Measurements from ENCODE around the gene PSRC1. TPM values are rescaled to one million over a fixed set of nuclear protein-coding genes. Genes with fewer than 3 reads are reported as not detected.

PSRC1 gene
- total RNA-seq, 1 experiment from 2014 or later, result 68.4 TPM

DNA sequence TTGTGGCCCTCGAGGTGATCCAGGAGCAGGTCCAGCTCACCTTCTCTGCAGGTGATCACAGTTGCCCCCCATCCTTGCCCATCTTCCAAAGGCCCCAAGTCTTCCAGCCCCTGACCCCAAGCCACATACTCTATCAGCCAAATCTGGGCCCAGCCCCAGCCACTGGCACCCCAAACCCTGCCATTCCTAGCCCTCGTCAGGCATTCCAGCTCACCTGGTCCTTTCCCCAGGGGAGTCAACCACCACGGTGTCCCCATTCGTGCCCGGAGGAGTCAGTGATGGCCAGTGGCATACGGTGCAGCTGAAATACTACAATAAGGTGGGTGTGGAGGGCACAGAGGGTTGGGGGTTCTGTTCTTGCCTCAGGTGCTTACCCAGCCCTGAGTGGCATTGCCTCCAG lies 21.4 kb downstream of the PSRC1 start (continued):
- TF ChIP-seq ESRRA (CRISPR knock-in tag; IDR thresholded peaks at IDR 0.05; ENCODE audit: borderline replicate concordance) (no peak), FOXJ3 (CRISPR knock-in tag; IDR thresholded peaks at IDR 0.05; ENCODE audit: borderline replicate concordance) (no peak), USF2 (CRISPR knock-in tag; IDR thresholded peaks at IDR 0.05) (no peak), ZNF425 (CRISPR knock-in tag; conservative IDR thresholded peaks at IDR 0.05) (no peak), GABPB1 (CRISPR knock-in tag; IDR thresholded peaks at IDR 0.05) (no peak), NR2C2 (CRISPR knock-in tag; IDR thresholded peaks at IDR 0.05) (no peak), FOXK1 (CRISPR knock-in tag; IDR thresholded peaks at IDR 0.05) (no peak)

DNA sequence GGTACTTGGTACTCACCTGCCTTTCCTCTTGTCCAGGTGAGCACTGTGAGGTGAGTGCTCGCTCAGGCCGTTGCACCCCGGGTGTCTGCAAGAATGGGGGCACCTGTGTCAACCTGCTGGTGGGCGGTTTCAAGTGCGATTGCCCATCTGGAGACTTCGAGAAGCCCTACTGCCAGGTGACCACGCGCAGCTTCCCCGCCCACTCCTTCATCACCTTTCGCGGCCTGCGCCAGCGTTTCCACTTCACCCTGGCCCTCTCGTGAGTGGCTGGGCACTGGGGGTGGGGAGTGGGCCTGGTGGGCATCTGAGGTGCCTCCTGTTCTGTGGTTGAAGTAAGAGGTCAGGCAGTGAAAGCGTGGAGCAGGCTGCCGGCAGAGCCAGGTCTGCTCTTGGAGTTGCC lies 21.9 kb downstream of the PSRC1 start:
- TF ChIP-seq JUN (CRISPR knock-in tag; IDR thresholded peaks at IDR 0.05) (no peak), MXD4 (CRISPR knock-in tag; IDR thresholded peaks at IDR 0.05; ENCODE audit: borderline replicate concordance) (no peak), ETV6 (CRISPR knock-in tag; IDR thresholded peaks at IDR 0.05) (no peak), SOX15 (CRISPR knock-in tag; IDR thresholded peaks at IDR 0.05) (no peak), TEAD1 (CRISPR knock-in tag; IDR thresholded peaks at IDR 0.05) (no peak), OVOL2 (CRISPR knock-in tag; IDR thresholded peaks at IDR 0.05; ENCODE audit: borderline replicate concordance) (no peak), FOXP1 (CRISPR knock-in tag; IDR thresholded peaks at IDR 0.05; ENCODE audit: borderline replicate concordance) (no peak), ELF4 (CRISPR knock-in tag; IDR thresholded peaks at IDR 0.05; ENCODE audit: low read depth) (no peak), IRF2 (CRISPR knock-in tag; IDR thresholded peaks at IDR 0.05; ENCODE audit: borderline replicate concordance, low read depth) (no peak), ATF6 (CRISPR knock-in tag; IDR thresholded peaks at IDR 0.05) (no peak), SMAD4 (CRISPR knock-in tag; IDR thresholded peaks at IDR 0.05) (no peak), ZNF396 (CRISPR knock-in tag; IDR thresholded peaks at IDR 0.05; ENCODE audit: borderline replicate concordance) (no peak)
- TF ChIP-seq, protein P1, sequence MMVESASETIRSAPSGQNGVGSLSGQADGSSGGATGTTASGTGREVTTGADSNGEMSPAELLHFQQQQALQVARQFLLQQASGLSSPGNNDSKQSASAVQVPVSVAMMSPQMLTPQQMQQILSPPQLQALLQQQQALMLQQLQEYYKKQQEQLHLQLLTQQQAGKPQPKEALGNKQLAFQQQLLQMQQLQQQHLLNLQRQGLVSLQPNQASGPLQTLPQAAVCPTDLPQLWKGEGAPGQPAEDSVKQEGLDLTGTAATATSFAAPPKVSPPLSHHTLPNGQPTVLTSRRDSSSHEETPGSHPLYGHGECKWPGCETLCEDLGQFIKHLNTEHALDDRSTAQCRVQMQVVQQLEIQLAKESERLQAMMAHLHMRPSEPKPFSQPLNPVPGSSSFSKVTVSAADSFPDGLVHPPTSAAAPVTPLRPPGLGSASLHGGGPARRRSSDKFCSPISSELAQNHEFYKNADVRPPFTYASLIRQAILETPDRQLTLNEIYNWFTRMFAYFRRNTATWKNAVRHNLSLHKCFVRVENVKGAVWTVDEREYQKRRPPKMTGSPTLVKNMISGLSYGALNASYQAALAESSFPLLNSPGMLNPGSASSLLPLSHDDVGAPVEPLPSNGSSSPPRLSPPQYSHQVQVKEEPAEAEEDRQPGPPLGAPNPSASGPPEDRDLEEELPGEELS (CRISPR knock-in tag; IDR thresholded peaks at IDR 0.05), result no peak
- TF ChIP-seq, protein P2, sequence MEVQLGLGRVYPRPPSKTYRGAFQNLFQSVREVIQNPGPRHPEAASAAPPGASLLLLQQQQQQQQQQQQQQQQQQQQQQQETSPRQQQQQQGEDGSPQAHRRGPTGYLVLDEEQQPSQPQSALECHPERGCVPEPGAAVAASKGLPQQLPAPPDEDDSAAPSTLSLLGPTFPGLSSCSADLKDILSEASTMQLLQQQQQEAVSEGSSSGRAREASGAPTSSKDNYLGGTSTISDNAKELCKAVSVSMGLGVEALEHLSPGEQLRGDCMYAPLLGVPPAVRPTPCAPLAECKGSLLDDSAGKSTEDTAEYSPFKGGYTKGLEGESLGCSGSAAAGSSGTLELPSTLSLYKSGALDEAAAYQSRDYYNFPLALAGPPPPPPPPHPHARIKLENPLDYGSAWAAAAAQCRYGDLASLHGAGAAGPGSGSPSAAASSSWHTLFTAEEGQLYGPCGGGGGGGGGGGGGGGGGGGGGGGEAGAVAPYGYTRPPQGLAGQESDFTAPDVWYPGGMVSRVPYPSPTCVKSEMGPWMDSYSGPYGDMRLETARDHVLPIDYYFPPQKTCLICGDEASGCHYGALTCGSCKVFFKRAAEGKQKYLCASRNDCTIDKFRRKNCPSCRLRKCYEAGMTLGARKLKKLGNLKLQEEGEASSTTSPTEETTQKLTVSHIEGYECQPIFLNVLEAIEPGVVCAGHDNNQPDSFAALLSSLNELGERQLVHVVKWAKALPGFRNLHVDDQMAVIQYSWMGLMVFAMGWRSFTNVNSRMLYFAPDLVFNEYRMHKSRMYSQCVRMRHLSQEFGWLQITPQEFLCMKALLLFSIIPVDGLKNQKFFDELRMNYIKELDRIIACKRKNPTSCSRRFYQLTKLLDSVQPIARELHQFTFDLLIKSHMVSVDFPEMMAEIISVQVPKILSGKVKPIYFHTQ (CRISPR knock-in tag; IDR thresholded peaks at IDR 0.05), result no peak
- TF ChIP-seq, protein P3, sequence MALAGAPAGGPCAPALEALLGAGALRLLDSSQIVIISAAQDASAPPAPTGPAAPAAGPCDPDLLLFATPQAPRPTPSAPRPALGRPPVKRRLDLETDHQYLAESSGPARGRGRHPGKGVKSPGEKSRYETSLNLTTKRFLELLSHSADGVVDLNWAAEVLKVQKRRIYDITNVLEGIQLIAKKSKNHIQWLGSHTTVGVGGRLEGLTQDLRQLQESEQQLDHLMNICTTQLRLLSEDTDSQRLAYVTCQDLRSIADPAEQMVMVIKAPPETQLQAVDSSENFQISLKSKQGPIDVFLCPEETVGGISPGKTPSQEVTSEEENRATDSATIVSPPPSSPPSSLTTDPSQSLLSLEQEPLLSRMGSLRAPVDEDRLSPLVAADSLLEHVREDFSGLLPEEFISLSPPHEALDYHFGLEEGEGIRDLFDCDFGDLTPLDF (CRISPR knock-in tag; IDR thresholded peaks at IDR 0.05), result no peak
- no peaks in the 10 kb centered on the region for H3K27me3 Mint-ChIP-seq (ENCODE audit: low read depth)
- ChIA-PET POLR2A (no interaction called here), CTCF (interaction anchor here (0.9 to 2.0 kb wide), 2 partner anchors 60 to 67 kb away, joined by 3 to 9 read pairs; no protein-coding TSS in a partner anchor)
- H3K36me3 Mint-ChIP-seq, result no peaks in the 10 kb centered on the region
- ATAC-seq (no peak), DNase-seq (ENCODE audit: low spot score) (no peak)
- peaks cover 24% of the 10 kb centered on the region for H3K4me1 Mint-ChIP-seq
- H3K4me3 Mint-ChIP-seq, result no peak overlapping the region
- no peak overlapping the region for H3K27ac Mint-ChIP-seq
- H3K9me3 Mint-ChIP-seq, result no peaks in the 10 kb centered on the region
